Activated T-helper 1 cell treated with Interleukin-2 at 50 U/mL for 16 hours (primary cell): ENCODE measurements around the gene C4BPB.

Source experiments
- DNase-seq: peaks from one replicate; pipeline ENCODE4 v3.0.0-alpha.2; 2020; ENCODE audit warnings: low read depth

Gene C4BPB

DNA sequence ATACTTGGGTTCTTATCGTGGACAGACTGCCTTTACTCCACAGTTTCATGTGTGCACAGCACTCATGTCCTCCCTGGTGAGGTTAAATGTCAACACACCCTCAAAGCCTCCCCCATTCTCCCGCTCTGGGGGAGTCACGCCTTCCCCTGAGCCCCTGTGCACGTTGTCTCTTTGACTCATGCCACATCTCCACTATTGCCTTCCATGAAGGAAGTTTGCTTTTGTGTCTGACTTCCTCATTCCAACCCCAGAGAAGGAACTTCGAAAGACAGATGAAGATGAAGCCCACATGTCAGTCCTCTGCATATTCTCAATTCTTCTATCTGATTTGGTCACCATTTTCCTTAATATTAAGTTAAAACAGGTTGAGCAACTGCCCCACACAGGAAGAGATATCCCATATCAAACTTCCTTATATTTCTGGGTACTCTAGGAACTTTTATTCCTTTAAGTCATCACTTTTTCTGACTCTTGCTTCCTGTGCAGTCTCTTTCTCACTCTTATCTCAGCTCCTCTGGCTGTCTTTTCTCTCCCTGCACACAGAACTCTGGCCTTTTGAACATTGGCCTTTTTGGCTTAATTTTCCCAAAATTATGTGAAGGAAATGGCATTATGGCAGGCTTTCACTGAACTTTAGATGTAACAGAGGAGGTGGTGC, 56.9 kb downstream of the C4BPB start:
- DNase-seq, result no peak
